HCT116 (cell line): ENCODE results near the gene ABCC1. TPM values are rescaled to one million over a fixed set of nuclear protein-coding genes. Genes with fewer than 3 reads are reported as not detected.

Experiments
- ATAC-seq: fragments of 200-7000 bp; cut with Tn5 transposase; 2 replicates; pipeline ENCODE4 v1.9.1; 2020; ENCODE audit warnings: mild to moderate bottlenecking, moderate library complexity
- BruUV-seq: library from RNA; stranded (reverse); fragments of 400-500 nt; replicated peaks from 2 replicates; lab custom pipeline; 2021; lab: Mats Ljungman, UMichigan
- CTCF ChIA-PET: fragments of 300-600 bp; sonication (Branson Sonifier 250); formaldehyde crosslinking; loops from one replicate; lab custom pipeline; 2021; ENCODE audit warnings: antibody characterized with exemption; lab: Charles Lee
- POLR2A ChIA-PET: fragments of 300-600, 350-600 bp; sonication (Branson Sonifier 250); formaldehyde crosslinking; loops from one replicate; lab custom pipeline; 2021; ENCODE audit warnings: antibody characterized with exemption; lab: Charles Lee
- RAD21 ChIA-PET, 2 experiments: fragments of 300-600 bp; sonication (Branson Sonifier 250); formaldehyde crosslinking; loops; one replicate each; lab custom pipeline; 2023; ENCODE audit warnings: low total read pairs in 2 of 2; ENCODE audit not compliant: uncharacterized antibody in 2 of 2, unreplicated experiment in 2 of 2, low non-redundant PET in 1 of 2; lab: Charles Lee
- DNase-seq: peaks from one replicate; pipeline ENCODE4 v3.0.0-alpha.2; 2010; ENCODE audit warnings: low read depth, low spot score
- H2AFZ ChIP-seq: fragments of 200-600 bp; shearing (Covaris generic), sonication (generic); 2 replicates; pipeline ENCODE4 v1.6.1; 2017; ENCODE audit warnings: low read depth, mixed run types, mixed read lengths, antibody characterized with exemption, low read length; ENCODE audit not compliant: poor library complexity, severe bottlenecking
- H3K27ac ChIP-seq: 2 replicates; pipeline ENCODE4 v1.5.1; 2012; ENCODE audit warnings: low read depth, low read length
- H3K27me3 ChIP-seq: fragments of 200-600 bp; sonication (generic); 2 replicates; pipeline ENCODE4 v1.6.1; 2016; ENCODE audit warnings: mixed run types, low read length, mixed read lengths; ENCODE audit not compliant: insufficient read depth
- H3K36me3 ChIP-seq, 2 experiments: fragments of 200-500 bp in 1 of 2; fragments of 200-600 bp in 1 of 2; sonication (Bioruptor generic) in 1 of 2; sonication (generic) in 1 of 2; 2 replicates each; pipeline versions ENCODE4 v1.5.1 to v1.6.1; 2014 to 2016; ENCODE audit warnings: low read length in 2 of 2, inconsistent platforms in 1 of 2, mixed read lengths in 1 of 2, mixed run types in 1 of 2; ENCODE audit not compliant: insufficient read depth in 2 of 2, control insufficient read depth in 1 of 2
- H3K4me1 ChIP-seq, 2 experiments: fragments of 200-600 bp in 1 of 2; sonication (generic) in 1 of 2; 2 replicates each; pipeline versions ENCODE4 v1.5.1 to v1.6.1; 2012 to 2017; ENCODE audit warnings: low read length in 2 of 2, inconsistent platforms in 1 of 2, mild to moderate bottlenecking in 1 of 2, mixed read lengths in 1 of 2, mixed run types in 1 of 2, moderate library complexity in 1 of 2; ENCODE audit not compliant: insufficient read depth in 2 of 2, control insufficient read depth in 1 of 2
- H3K4me2 ChIP-seq: fragments of 200-600 bp; sonication (generic); 2 replicates; pipeline ENCODE4 v1.6.1; 2017; ENCODE audit warnings: mixed run types, low read length, mixed read lengths
- H3K4me3 ChIP-seq, 2 experiments: fragments of 200-600 bp in 1 of 2; sonication (generic) in 1 of 2; replicated peaks in 1 of 2; 2 replicates each; pipeline ENCODE4 v1.5.1; 2011 to 2016; ENCODE audit warnings: low read length in 2 of 2, control low read depth in 1 of 2, low read depth in 1 of 2, mild to moderate bottlenecking in 1 of 2, mixed read lengths in 1 of 2, mixed run types in 1 of 2
- H3K79me2 ChIP-seq: fragments of 200-600 bp; sonication (generic); 2 replicates; pipeline ENCODE4 v1.6.1; 2017; ENCODE audit warnings: mild to moderate bottlenecking, mixed run types, low read length, moderate library complexity, mixed read lengths; ENCODE audit not compliant: insufficient read depth
- H3K9ac ChIP-seq: fragments of 200-600 bp; sonication (generic); 2 replicates; pipeline ENCODE4 v1.6.1; 2016; ENCODE audit warnings: low read length, mixed read lengths
- H3K9me2 ChIP-seq: fragments of 200-600 bp; sonication (generic), shearing (Covaris generic); 2 replicates; pipeline ENCODE4 v1.6.1; 2017; ENCODE audit warnings: mixed run types, mild to moderate bottlenecking, moderate library complexity; ENCODE audit not compliant: insufficient read depth
- H3K9me3 ChIP-seq, 2 experiments: fragments of 200-500 bp in 1 of 2; fragments of 200-600 bp in 1 of 2; sonication (Bioruptor generic) in 1 of 2; sonication (generic) in 1 of 2; 2 replicates each; pipeline ENCODE4 v1.6.1; 2014 to 2017; ENCODE audit warnings: low read length in 2 of 2, mixed read lengths in 2 of 2, inconsistent platforms in 1 of 2, low read depth in 1 of 2, mild to moderate bottlenecking in 1 of 2, mixed run types in 1 of 2, moderate library complexity in 1 of 2; ENCODE audit not compliant: control insufficient read depth in 1 of 2, insufficient read depth in 1 of 2
- H4K20me1 ChIP-seq: fragments of 200-600 bp; sonication (generic), shearing (Covaris generic); 2 replicates; pipeline ENCODE4 v1.6.1; 2017; ENCODE audit warnings: mixed run types, mild to moderate bottlenecking, moderate library complexity; ENCODE audit not compliant: insufficient read depth
- CBX3 ChIP-seq: IDR thresholded peaks from 2 replicates; pipeline ENCODE4 v1.6.1; 2012; ENCODE audit warnings: low read depth
- EGR1 ChIP-seq: IDR thresholded peaks from 2 replicates; pipeline ENCODE4 v1.6.1; 2012; ENCODE audit warnings: low read depth
- EZH2phosphoT487 ChIP-seq: fragments of 200-600 bp; IDR thresholded peaks from 2 replicates; pipeline ENCODE4 v1.6.1; 2018; ENCODE audit warnings: antibody characterized with exemption, borderline replicate concordance
- FOSL1 ChIP-seq: IDR thresholded peaks from 2 replicates; pipeline ENCODE4 v1.6.1; 2012; ENCODE audit warnings: low read depth
- JUND ChIP-seq: IDR thresholded peaks from 2 replicates; pipeline ENCODE4 v1.6.1; 2012
- POLR2A ChIP-seq: IDR thresholded peaks from 2 replicates; pipeline ENCODE4 v1.7.0; 2011; ENCODE audit warnings: borderline replicate concordance; ENCODE audit not compliant: insufficient read depth, insufficient read length; ENCODE audit errors: extremely low read depth
- RAD21 ChIP-seq: IDR thresholded peaks from 2 replicates; pipeline ENCODE4 v1.6.1; 2012; ENCODE audit warnings: low read depth, mild to moderate bottlenecking
- SIN3A ChIP-seq: IDR thresholded peaks from 2 replicates; pipeline ENCODE4 v1.6.1; 2012; ENCODE audit warnings: low read depth
- SP1 ChIP-seq: IDR thresholded peaks from 2 replicates; pipeline ENCODE4 v1.6.1; 2012; ENCODE audit warnings: low read depth
- SRF ChIP-seq: IDR thresholded peaks from 2 replicates; pipeline ENCODE4 v1.6.1; 2012; ENCODE audit warnings: low read depth
- TCF7L2 ChIP-seq: IDR thresholded peaks from 2 replicates; pipeline ENCODE4 v1.7.0; 2011; ENCODE audit warnings: borderline replicate concordance, inconsistent platforms; ENCODE audit not compliant: insufficient read depth, insufficient read length; ENCODE audit errors: extremely low read depth
- ZFX ChIP-seq: fragments of 450-650 bp; IDR thresholded peaks from 2 replicates; pipeline ENCODE4 v1.6.1; 2017
- ZNF274 ChIP-seq: fragments of 200-500 bp; sonication (Bioruptor generic); IDR thresholded peaks from 2 replicates; pipeline ENCODE4 v1.6.1; 2014; ENCODE audit warnings: mild to moderate bottlenecking, low read depth, low read length, inconsistent platforms
- intact Hi-C: fragments of 100-400 bp; cut with micrococcal nuclease; formaldehyde crosslinking; loops from 2 replicates; pipeline ENCODE4 v1.10.0; 2022
- total RNA-seq: library from RNA; stranded (reverse); gene quantifications from one replicate; pipeline ENCODE4 v1.2.1, GENCODE V29; 2021; ENCODE audit not compliant: unreplicated experiment
- TF ChIP-seq, protein P1 (sequence below): IDR thresholded peaks from 2 replicates; pipeline ENCODE4 v1.6.1; 2012; ENCODE audit warnings: low read depth
- TF ChIP-seq, protein P2 (sequence below): IDR thresholded peaks from 2 replicates; pipeline ENCODE4 v1.6.1; 2012

ABCC1 gene
- total RNA-seq, 1 experiment from 2014 or later: 61.9 TPM

DNA sequence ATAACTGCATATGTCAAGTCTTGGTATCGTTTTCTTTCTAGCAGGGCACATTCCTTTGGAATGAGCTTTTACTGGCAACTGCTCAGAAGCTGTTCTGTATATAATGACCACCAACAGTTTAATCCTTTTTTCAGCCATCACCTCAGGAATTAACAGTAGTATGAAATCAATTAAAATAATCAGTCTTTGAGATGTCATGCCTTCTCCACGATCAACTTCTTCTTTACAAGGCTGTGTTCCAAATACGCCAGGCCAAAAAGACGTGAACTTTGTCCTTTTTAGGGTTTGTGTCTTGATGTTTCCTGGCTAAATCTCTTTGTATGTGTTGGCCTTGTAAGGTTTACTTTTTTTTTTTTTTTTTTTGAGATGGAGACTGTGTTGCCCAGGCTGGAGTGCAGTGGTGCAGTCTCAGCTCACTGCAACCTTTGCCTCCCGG, 54.9 kb downstream of the ABCC1 start:
- ChIA-PET POLR2A (no interaction called here), CTCF (no interaction called here), RAD21 (no interaction called here)
- no peak overlapping the region for H3K27ac ChIP-seq
- H3K79me2 ChIP-seq: peaks cover 79% of the 10 kb centered on the region
- intact Hi-C loops: no loop called here
- H4K20me1 ChIP-seq: no peaks in the 10 kb centered on the region
- ATAC-seq: no peak
- H3K9me3 ChIP-seq: no peaks in the 10 kb centered on the region
- no peaks in the 10 kb centered on the region for H3K9me2 ChIP-seq
- no peak overlapping the region for H3K9ac ChIP-seq
- peak overlapping the region; percentile 7; the same call in 1 of the 2 replicates for H3K4me2 ChIP-seq
- H3K36me3 ChIP-seq: peaks cover 2 to 3% of the 10 kb centered on the region in 2 experiments; a peak in 2 of 4 replicates
- BruUV-seq: no TSS peak
- H3K4me3 ChIP-seq: no peak overlapping the region
- TF ChIP-seq ZFX (no peak), ZNF274 (no peak), JUND (no peak), CBX3 (no peak), SIN3A (no peak), TCF7L2 (no peak), RAD21 (no peak), FOSL1 (no peak), EGR1 (no peak), EZH2phosphoT487 (no peak), POLR2A (no peak), SP1 (no peak), SRF (no peak)
- TF ChIP-seq, protein P1, sequence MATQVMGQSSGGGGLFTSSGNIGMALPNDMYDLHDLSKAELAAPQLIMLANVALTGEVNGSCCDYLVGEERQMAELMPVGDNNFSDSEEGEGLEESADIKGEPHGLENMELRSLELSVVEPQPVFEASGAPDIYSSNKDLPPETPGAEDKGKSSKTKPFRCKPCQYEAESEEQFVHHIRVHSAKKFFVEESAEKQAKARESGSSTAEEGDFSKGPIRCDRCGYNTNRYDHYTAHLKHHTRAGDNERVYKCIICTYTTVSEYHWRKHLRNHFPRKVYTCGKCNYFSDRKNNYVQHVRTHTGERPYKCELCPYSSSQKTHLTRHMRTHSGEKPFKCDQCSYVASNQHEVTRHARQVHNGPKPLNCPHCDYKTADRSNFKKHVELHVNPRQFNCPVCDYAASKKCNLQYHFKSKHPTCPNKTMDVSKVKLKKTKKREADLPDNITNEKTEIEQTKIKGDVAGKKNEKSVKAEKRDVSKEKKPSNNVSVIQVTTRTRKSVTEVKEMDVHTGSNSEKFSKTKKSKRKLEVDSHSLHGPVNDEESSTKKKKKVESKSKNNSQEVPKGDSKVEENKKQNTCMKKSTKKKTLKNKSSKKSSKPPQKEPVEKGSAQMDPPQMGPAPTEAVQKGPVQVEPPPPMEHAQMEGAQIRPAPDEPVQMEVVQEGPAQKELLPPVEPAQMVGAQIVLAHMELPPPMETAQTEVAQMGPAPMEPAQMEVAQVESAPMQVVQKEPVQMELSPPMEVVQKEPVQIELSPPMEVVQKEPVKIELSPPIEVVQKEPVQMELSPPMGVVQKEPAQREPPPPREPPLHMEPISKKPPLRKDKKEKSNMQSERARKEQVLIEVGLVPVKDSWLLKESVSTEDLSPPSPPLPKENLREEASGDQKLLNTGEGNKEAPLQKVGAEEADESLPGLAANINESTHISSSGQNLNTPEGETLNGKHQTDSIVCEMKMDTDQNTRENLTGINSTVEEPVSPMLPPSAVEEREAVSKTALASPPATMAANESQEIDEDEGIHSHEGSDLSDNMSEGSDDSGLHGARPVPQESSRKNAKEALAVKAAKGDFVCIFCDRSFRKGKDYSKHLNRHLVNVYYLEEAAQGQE: no peak
- TF ChIP-seq, protein P2, sequence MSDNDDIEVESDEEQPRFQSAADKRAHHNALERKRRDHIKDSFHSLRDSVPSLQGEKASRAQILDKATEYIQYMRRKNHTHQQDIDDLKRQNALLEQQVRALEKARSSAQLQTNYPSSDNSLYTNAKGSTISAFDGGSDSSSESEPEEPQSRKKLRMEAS: no peak
- H3K27me3 ChIP-seq: no peaks in the 10 kb centered on the region
- peaks cover 7 to 19% of the 10 kb centered on the region in 2 experiments for H3K4me1 ChIP-seq
- H2AFZ ChIP-seq: no peak overlapping the region
- no peak for DNase-seq
